Neural cell (in vitro differentiated cells): Measurements from ENCODE around the gene SPAG8.

Experiments used
- EZH2 ChIP-seq: fragments of 200-600, 300-800 bp; shearing (Covaris generic), sonication (generic); IDR thresholded peaks from 2 replicates; pipeline ENCODE4 v1.6.1; 2014; ENCODE audit warnings: antibody characterized with exemption, low read length, borderline replicate concordance, mild to moderate bottlenecking; ENCODE audit not compliant: insufficient read depth, poor library complexity, severe bottlenecking
- TAF1 ChIP-seq: IDR thresholded peaks from 2 replicates; pipeline ENCODE4 v1.6.1; 2012; ENCODE audit warnings: low read depth
- TF ChIP-seq, protein P1 (sequence below): IDR thresholded peaks from 2 replicates; pipeline ENCODE4 v1.6.1; 2012; ENCODE audit warnings: borderline replicate concordance
- TF ChIP-seq, protein P2 (sequence below): fragments of 450-650 bp; IDR thresholded peaks from 2 replicates; pipeline ENCODE4 v1.5.1; 2014; ENCODE audit warnings: antibody characterized with exemption, mild to moderate bottlenecking, moderate library complexity; ENCODE audit not compliant: poor library complexity, severe bottlenecking

- TF ChIP-seq TAF1 = no peak
- no peak for TF ChIP-seq EZH2
- TF ChIP-seq, protein P1, sequence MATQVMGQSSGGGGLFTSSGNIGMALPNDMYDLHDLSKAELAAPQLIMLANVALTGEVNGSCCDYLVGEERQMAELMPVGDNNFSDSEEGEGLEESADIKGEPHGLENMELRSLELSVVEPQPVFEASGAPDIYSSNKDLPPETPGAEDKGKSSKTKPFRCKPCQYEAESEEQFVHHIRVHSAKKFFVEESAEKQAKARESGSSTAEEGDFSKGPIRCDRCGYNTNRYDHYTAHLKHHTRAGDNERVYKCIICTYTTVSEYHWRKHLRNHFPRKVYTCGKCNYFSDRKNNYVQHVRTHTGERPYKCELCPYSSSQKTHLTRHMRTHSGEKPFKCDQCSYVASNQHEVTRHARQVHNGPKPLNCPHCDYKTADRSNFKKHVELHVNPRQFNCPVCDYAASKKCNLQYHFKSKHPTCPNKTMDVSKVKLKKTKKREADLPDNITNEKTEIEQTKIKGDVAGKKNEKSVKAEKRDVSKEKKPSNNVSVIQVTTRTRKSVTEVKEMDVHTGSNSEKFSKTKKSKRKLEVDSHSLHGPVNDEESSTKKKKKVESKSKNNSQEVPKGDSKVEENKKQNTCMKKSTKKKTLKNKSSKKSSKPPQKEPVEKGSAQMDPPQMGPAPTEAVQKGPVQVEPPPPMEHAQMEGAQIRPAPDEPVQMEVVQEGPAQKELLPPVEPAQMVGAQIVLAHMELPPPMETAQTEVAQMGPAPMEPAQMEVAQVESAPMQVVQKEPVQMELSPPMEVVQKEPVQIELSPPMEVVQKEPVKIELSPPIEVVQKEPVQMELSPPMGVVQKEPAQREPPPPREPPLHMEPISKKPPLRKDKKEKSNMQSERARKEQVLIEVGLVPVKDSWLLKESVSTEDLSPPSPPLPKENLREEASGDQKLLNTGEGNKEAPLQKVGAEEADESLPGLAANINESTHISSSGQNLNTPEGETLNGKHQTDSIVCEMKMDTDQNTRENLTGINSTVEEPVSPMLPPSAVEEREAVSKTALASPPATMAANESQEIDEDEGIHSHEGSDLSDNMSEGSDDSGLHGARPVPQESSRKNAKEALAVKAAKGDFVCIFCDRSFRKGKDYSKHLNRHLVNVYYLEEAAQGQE = no peak
- TF ChIP-seq, protein P2, sequence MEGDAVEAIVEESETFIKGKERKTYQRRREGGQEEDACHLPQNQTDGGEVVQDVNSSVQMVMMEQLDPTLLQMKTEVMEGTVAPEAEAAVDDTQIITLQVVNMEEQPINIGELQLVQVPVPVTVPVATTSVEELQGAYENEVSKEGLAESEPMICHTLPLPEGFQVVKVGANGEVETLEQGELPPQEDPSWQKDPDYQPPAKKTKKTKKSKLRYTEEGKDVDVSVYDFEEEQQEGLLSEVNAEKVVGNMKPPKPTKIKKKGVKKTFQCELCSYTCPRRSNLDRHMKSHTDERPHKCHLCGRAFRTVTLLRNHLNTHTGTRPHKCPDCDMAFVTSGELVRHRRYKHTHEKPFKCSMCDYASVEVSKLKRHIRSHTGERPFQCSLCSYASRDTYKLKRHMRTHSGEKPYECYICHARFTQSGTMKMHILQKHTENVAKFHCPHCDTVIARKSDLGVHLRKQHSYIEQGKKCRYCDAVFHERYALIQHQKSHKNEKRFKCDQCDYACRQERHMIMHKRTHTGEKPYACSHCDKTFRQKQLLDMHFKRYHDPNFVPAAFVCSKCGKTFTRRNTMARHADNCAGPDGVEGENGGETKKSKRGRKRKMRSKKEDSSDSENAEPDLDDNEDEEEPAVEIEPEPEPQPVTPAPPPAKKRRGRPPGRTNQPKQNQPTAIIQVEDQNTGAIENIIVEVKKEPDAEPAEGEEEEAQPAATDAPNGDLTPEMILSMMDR = no peak
Measured at GRCh38 chr9:35841645-35841900, 29.5 kb upstream of the SPAG8 start.
